Mucosa of stomach (tissue), 1 donor: ENCODE results near the gene RNF7.
"Not testable (repeated sequence)": the region's sequence is repeated elsewhere in the genome, so short reads cannot be mapped to it uniquely, and the experiment has no call there.

Experiments
- H3K27me3 ChIP-seq: one replicate; pipeline ENCODE4 v1.7.0; 2013; ENCODE audit warnings: mild to moderate bottlenecking, low read length; ENCODE audit not compliant: control insufficient read depth, insufficient read depth
- H3K36me3 ChIP-seq: one replicate; pipeline ENCODE4 v1.7.0; 2013; ENCODE audit warnings: low read length; ENCODE audit not compliant: control insufficient read depth, insufficient read depth
- H3K4me1 ChIP-seq: one replicate; pipeline ENCODE4 v1.7.0; 2013; ENCODE audit warnings: mild to moderate bottlenecking, low read length; ENCODE audit not compliant: control insufficient read depth, insufficient read depth
- H3K4me3 ChIP-seq: one replicate; pipeline ENCODE4 v1.7.0; 2013; ENCODE audit warnings: low read length
- H3K9ac ChIP-seq: one replicate; pipeline ENCODE4 v1.7.0; 2013; ENCODE audit warnings: mild to moderate bottlenecking, low read length, moderate library complexity
- H3K9me3 ChIP-seq: one replicate; pipeline ENCODE4 v1.7.0; 2013; ENCODE audit warnings: mild to moderate bottlenecking, low read length, moderate library complexity; ENCODE audit not compliant: control insufficient read depth
- donor health status: Pancreatic carcinoma.

RNF7 gene

DNA sequence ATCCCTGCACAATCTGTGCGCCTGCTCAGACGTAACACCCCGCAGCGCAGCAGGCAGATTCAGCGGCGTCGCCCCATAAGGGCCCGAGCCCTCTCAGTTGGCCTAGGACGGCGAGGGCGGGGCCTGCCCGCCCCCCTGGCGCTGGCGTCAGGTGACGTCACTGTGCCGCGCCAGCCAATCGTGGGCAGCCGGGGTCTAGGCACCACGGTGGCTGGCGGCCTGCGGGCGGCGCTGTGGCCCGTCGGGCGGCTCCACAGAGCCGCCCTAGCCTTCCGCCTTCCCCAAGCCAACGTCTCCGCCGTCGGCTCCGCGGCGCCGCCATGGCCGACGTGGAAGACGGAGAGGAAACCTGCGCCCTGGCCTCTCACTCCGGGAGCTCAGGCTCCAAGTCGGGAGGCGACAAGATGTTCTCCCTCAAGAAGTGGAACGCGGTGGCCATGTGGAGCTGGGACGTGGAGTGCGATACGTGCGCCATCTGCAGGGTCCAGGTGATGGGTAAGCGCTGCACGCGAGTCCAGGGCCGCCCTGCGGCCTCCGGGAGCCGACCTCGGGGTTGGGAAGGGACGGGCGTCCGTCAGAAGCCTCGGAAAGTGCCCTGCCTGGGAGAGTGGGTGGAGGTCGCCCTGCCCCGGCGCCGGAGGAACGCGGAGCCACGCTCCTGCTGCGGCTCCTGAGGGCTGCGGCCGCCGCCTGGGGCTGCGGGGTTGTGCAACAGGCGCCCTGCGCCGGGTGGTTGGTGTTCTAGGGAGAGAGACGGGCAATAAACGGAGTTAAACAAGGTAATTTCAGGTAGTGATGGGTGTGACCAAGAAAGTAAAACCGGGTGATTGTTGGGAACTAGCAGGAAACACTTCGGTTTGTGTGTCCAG lies at the start of gene RNF7:
Gene RNF7 (plus strand): TSS at position 277 of the 869 bp plus-strand sequence. CDS start 44 bp downstream, at position 321.
- Histone ChIP-seq H3K9ac (peak within 1 kb of the TSS; percentile 99), H3K4me1 (peaks cover 3% of the 10 kb centered on the region), H3K4me3 (peak within 1 kb of the TSS; percentile 99), H3K27me3 (no peaks in the 10 kb centered on the region), H3K36me3 (no peaks in the 10 kb centered on the region), H3K9me3 (no peaks in the 10 kb centered on the region)

DNA sequence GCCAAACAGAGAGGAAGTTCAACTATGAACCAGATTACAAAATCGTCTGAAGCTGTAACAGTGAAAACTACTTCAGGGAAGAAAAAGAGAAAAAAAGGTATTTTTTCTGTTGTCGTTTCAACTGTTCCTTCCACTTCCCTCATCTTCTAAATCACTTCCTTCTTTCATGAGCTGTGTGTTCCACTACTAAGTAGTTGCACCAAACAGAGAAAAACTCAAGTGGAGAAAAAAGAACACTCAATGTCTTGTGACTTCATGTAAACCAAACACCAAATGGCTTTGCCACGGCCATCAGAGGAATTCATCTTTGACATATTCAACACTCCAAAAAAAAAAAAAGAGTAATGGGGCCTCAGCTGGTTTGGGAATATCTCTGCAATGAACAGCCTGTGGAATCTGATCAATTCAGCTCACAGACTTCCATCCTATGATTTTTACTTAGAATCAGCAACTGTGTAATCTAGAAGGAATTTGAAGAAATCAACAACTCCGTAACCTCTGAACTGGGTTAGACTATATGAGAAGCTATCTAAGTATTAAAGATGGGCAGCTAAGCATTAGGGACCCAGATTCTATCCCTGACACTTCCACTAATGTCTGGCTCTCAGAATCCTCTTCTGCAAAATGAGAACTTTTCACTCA lies 47.5 kb upstream of the RNF7 start:
- Histone ChIP-seq H3K9ac (no peak overlapping the region), H3K4me3 (no peak overlapping the region), H3K4me1 (peaks cover 10% of the 10 kb centered on the region), H3K27me3 (no peaks in the 10 kb centered on the region), H3K36me3 (no peaks in the 10 kb centered on the region), H3K9me3 (no peaks in the 10 kb centered on the region)

DNA sequence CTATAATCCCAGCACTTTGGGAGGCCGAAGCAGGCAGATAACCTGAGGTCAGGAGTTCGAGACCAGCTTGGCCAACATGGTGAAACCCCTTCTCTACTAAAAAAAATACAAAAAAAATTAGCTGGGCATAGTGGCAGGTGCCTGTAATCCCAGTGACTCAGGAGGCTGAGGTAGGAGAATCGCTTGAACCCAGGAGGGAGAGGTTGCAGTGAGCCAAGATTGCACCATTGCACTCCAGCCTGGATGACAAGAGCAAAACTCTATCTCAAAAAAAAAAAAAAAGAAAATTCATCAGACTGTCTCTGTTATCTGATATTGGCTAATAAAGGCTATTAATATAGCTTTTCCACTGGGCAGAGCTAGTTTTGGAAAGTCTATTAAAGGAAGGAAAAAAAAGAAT lies 46.6 kb upstream of the RNF7 start:
- H3K4me1 ChIP-seq, H3K36me3 ChIP-seq, H3K9me3 ChIP-seq, H3K4me3 ChIP-seq, H3K27me3 ChIP-seq, H3K9ac ChIP-seq: not testable (repeated sequence)

- not testable (repeated sequence) for H3K9me3 ChIP-seq, H3K4me3 ChIP-seq, H3K4me1 ChIP-seq, H3K36me3 ChIP-seq, H3K27me3 ChIP-seq, H3K9ac ChIP-seq
Measured at GRCh38 chr3:141692973-141693372, 45.1 kb upstream of the RNF7 start.

- H3K4me3 ChIP-seq: no peak overlapping the region
- H3K9ac ChIP-seq: no peak overlapping the region
- H3K9me3 ChIP-seq: no peaks in the 10 kb centered on the region
- peaks cover 13% of the 10 kb centered on the region for H3K27me3 ChIP-seq
- no peaks in the 10 kb centered on the region for H3K36me3 ChIP-seq
- no peaks in the 10 kb centered on the region for H3K4me1 ChIP-seq
Measured at GRCh38 chr3:141699324-141699723, 38.8 kb upstream of the RNF7 start.

- Histone ChIP-seq H3K36me3 (no peaks in the 10 kb centered on the region), H3K9me3 (no peaks in the 10 kb centered on the region), H3K27me3 (peaks cover 13% of the 10 kb centered on the region), H3K4me3 (no peak overlapping the region), H3K9ac (no peak overlapping the region), H3K4me1 (no peaks in the 10 kb centered on the region)
Measured at GRCh38 chr3:141699897-141700296, 38.2 kb upstream of the RNF7 start.

- not testable (repeated sequence) for H3K36me3 ChIP-seq, H3K9ac ChIP-seq, H3K4me3 ChIP-seq, H3K9me3 ChIP-seq, H3K4me1 ChIP-seq
- H3K27me3 ChIP-seq: peaks cover 13% of the 10 kb centered on the region
Measured at GRCh38 chr3:141703367-141703766, 34.7 kb upstream of the RNF7 start.

DNA sequence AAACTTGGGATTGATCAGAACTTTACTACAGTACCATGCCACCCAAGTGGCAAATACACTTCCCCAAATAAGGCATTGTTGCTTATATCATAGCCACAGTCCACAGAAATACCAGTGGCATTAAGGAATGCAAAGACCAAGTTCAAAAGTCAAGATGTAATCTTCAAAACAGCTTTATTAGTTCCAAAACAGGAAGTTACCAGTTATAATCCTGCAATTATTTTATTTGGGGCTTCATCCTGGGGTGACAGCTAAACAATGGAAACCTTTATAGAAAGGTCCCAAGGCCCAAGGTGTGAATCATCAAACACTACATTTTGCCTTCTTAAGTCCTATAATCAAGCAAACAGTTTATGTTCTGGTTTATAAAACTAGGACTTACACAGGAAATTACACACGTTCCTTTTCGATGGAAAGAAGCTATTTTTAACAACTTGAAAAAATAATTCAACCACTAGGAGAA lies 30.3 kb upstream of the RNF7 start:
- no peaks in the 10 kb centered on the region for H3K4me1 ChIP-seq

GRCh38 chr3:141708367-141708766 lies 29.7 kb upstream of the RNF7 start:
- Histone ChIP-seq H3K27me3 (no peaks in the 10 kb centered on the region), H3K4me1 (no peaks in the 10 kb centered on the region), H3K36me3 (no peaks in the 10 kb centered on the region), H3K9ac (no peak overlapping the region), H3K9me3 (no peaks in the 10 kb centered on the region), H3K4me3 (no peak overlapping the region)

More for the DNA sequence above, 30.3 kb upstream of the RNF7 start:
- Histone ChIP-seq H3K36me3 (no peaks in the 10 kb centered on the region), H3K9me3 (no peaks in the 10 kb centered on the region), H3K27me3 (no peaks in the 10 kb centered on the region), H3K9ac (no peak overlapping the region), H3K4me3 (no peak overlapping the region)

DNA sequence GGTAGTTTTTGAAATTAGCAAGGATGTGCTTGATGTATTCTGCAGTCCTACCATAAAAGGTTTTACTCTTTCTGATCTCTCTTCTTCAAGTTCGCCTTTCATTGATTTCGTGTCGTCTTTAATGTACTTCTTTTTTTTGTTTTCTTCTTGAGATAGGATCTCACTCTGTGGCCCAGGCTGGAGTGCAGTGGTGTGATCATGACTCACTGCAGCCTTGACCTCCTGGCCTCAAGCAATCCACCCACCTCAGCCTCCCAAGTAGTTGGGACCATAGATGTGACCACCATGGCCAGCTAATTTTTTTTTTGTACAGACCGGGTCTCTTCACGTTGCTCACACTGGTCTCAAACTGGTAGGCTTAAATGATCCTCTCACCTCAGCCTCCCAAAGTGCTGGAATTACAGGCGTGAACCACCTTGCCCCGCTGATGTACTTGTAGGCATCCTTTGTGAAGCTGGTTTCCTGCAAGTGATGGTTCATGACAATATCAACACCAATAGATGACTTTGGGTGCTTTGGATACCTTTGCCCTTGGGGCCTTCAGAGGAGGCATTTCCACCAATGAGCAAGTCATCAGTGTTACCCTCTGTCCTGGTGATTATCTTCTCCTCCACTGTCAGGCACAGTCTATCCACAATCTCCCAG lies 28.9 kb upstream of the RNF7 start:
- Histone ChIP-seq H3K4me1 (no peaks in the 10 kb centered on the region), H3K27me3 (no peaks in the 10 kb centered on the region), H3K9me3 (no peaks in the 10 kb centered on the region), H3K36me3 (no peaks in the 10 kb centered on the region), H3K4me3 (no peak overlapping the region), H3K9ac (no peak overlapping the region)

GRCh38 chr3:141710121-141710520 lies 28.0 kb upstream of the RNF7 start:
- H3K4me3 ChIP-seq: no peak overlapping the region
- no peak overlapping the region for H3K9ac ChIP-seq
- H3K4me1 ChIP-seq: no peaks in the 10 kb centered on the region
- H3K36me3 ChIP-seq: no peaks in the 10 kb centered on the region
- no peaks in the 10 kb centered on the region for H3K9me3 ChIP-seq
- H3K27me3 ChIP-seq: no peaks in the 10 kb centered on the region
